Esophagus muscularis mucosa (tissue), 4 donors: ENCODE results near the gene IFNA4. TPM values are rescaled to one million over a fixed set of nuclear protein-coding genes. Genes with fewer than 3 reads are reported as not detected.
"Not testable (repeated sequence)": the region's sequence is repeated elsewhere in the genome, so short reads cannot be mapped to it uniquely, and the experiment has no call there.

Experiments used
- DNase-seq: peaks from one replicate; pipeline ENCODE4 v3.0.0-alpha.2; 2017; ENCODE audit errors: extremely low spot score
- H3K27ac ChIP-seq, 4 donors: fragments of 200-600 bp; sonication (generic); replicated peaks in 1 of 4; 1 replicate in 3 of 4; 2 replicates in 1 of 4; pipeline ENCODE4 v1.5.1; 2016 to 2019; ENCODE audit warnings: mild to moderate bottlenecking in 1 of 4
- H3K27me3 ChIP-seq, 4 donors: fragments of 200-600 bp; sonication (generic); one replicate each; pipeline versions ENCODE4 v1.5.1 to v1.6.0; 2016 to 2019
- H3K36me3 ChIP-seq, 4 donors: fragments of 200-600 bp; sonication (generic); one replicate each; pipeline ENCODE4 v1.5.1; 2016 to 2019
- H3K4me1 ChIP-seq, 4 donors: fragments of 200-600 bp; sonication (generic); one replicate each; pipeline ENCODE4 v1.5.1; 2016 to 2019
- H3K4me3 ChIP-seq, 4 donors: fragments of 200-600 bp; sonication (generic); 1 replicate in 2 of 4; 2 replicates in 2 of 4; pipeline ENCODE4 v1.5.1; 2016 to 2019; ENCODE audit warnings: mild to moderate bottlenecking in 4 of 4, moderate library complexity in 1 of 4
- H3K9me3 ChIP-seq, 4 donors: fragments of 200-600 bp; sonication (generic); 1 replicate in 3 of 4; 2 replicates in 1 of 4; pipeline ENCODE4 v1.5.1; 2016 to 2019
- EP300 ChIP-seq: sonication (generic); formaldehyde crosslinking; IDR thresholded peaks from one replicate; pipeline ENCODE4 v1.6.1; 2017; ENCODE audit warnings: antibody characterized with exemption
- POLR2A ChIP-seq: fragments of 450-650 bp; IDR thresholded peaks from one replicate; pipeline ENCODE4 v1.6.1; 2017; ENCODE audit warnings: antibody characterized with exemption, moderate library complexity, mild to moderate bottlenecking, low read depth
- POLR2AphosphoS5 ChIP-seq, 2 donors: sonication (generic); formaldehyde crosslinking; IDR thresholded peaks; one replicate each; pipeline ENCODE4 v1.6.1; 2017; ENCODE audit warnings: antibody characterized with exemption in 2 of 2
- WGBS: methylation state at CpG from one replicate; pipeline ENCODE4 v1.1.5; 2018; 5-methylcytosine and 5-hydroxymethylcytosine counted together
- intact Hi-C: fragments of 100-400 bp; cut with DNase I; formaldehyde crosslinking; loops from one replicate; pipeline ENCODE4 v1.15.1; 2023
- total RNA-seq, 4 donors: library from RNA; depleted of rRNA; stranded (reverse); fragments of >200 nt; gene quantifications; one replicate each; pipeline versions ENCODE4 v1.1.0 to v1.2.1, GENCODE V29; 2016
- TF ChIP-seq, protein P1 (sequence below), 3 experiments: fragments of 200-600 bp in 2 of 3; fragments of 450-650 bp in 1 of 3; sonication (generic) in 2 of 3; IDR thresholded peaks; one replicate each; pipeline ENCODE4 v1.5.1; 2017 to 2019; ENCODE audit warnings: antibody characterized with exemption in 3 of 3, mild to moderate bottlenecking in 2 of 3, moderate library complexity in 1 of 3

Gene IFNA4
- total RNA-seq, 4 donors from 2014 or later = not detected

DNA sequence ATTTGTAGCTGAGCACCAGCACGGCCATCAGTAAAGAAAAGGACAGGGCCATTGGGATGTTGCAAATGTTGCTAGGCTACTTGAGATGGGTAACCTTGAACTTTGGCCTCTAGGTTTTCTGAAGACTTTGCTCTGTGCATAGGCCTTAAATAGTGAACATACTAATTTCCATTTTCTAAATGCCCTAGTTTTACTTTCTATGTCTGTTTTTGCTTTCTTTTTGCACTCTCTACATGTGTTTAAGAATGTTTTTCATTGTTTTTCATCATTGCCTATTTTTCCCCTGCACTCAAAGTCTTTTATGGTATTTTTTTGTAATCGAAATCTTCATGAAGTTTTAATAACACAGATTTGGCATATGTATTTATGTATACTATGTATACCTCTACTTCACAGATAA, 40.7 kb upstream of the IFNA4 start, which contains the start of gene IFNA17:
TSS of gene IFNA17 (minus strand) at position 101 of the 400 bp plus-strand sequence. CDS start at position 52, 49 bp downstream.
- H3K4me1 ChIP-seq = no peaks in the 10 kb centered on the region
- H3K9me3 ChIP-seq = no peaks in the 10 kb centered on the region
- no peak for DNase-seq
- H3K27me3 ChIP-seq = no peaks in the 10 kb centered on the region
- H3K4me3 ChIP-seq = no peak within 1 kb of the TSS
- intact Hi-C loops = no loop called here
- 88% methylated on average over 2 of the region's 2 CpGs for WGBS
- no peaks in the 10 kb centered on the region for H3K36me3 ChIP-seq
- TF ChIP-seq, protein P1, sequence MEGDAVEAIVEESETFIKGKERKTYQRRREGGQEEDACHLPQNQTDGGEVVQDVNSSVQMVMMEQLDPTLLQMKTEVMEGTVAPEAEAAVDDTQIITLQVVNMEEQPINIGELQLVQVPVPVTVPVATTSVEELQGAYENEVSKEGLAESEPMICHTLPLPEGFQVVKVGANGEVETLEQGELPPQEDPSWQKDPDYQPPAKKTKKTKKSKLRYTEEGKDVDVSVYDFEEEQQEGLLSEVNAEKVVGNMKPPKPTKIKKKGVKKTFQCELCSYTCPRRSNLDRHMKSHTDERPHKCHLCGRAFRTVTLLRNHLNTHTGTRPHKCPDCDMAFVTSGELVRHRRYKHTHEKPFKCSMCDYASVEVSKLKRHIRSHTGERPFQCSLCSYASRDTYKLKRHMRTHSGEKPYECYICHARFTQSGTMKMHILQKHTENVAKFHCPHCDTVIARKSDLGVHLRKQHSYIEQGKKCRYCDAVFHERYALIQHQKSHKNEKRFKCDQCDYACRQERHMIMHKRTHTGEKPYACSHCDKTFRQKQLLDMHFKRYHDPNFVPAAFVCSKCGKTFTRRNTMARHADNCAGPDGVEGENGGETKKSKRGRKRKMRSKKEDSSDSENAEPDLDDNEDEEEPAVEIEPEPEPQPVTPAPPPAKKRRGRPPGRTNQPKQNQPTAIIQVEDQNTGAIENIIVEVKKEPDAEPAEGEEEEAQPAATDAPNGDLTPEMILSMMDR (IDR thresholded peaks at IDR 0.05) = no peak
- no peak for TF ChIP-seq EP300
- no peak for TF ChIP-seq POLR2A
- TF ChIP-seq POLR2AphosphoS5 (IDR thresholded peaks at IDR 0.05) = no peak
- H3K27ac ChIP-seq = no peak within 1 kb of the TSS

DNA sequence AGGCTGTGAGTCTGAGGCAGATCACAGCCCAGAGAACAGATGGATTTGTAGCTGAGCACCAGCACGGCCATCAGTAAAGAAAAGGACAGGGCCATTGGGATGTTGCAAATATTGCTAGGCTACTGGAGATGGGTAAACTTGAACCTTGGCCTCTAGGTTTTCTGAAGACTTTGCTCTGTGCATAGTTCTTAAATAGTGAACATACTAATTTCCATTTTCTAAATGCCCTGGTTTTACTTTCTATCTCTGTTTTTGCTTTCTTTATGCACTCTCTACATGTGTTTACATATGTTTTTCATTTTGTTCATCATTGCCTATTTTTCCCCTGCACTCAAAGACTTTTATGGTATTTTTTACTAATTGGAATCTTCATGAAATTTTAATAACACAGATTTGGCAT, 29.8 kb upstream of the IFNA4 start, which contains the start of gene IFNA16:
TSS of gene IFNA16 (minus strand) at position 101 of the 400 bp plus-strand sequence. CDS start at position 95, 6 bp downstream.
- H3K4me1 ChIP-seq, H3K9me3 ChIP-seq, H3K27ac ChIP-seq, H3K27me3 ChIP-seq, H3K4me3 ChIP-seq, DNase-seq, H3K36me3 ChIP-seq, intact Hi-C loops: not testable (repeated sequence)
- 86% methylated on average over 1 of the region's 1 CpG for WGBS

GRCh38 chr9:21213411-21214326, 26.3 kb upstream of the IFNA4 start:
- H3K27ac ChIP-seq, H3K4me1 ChIP-seq, H3K9me3 ChIP-seq, DNase-seq, H3K4me3 ChIP-seq, H3K36me3 ChIP-seq, H3K27me3 ChIP-seq, intact Hi-C loops: not testable (repeated sequence)
- 51% methylated on average over 5 of the region's 5 CpGs for WGBS
- TF ChIP-seq, protein P1 (IDR thresholded peaks at IDR 0.05) = peak in 2 of 3 experiments; percentile 10 to 19

DNA sequence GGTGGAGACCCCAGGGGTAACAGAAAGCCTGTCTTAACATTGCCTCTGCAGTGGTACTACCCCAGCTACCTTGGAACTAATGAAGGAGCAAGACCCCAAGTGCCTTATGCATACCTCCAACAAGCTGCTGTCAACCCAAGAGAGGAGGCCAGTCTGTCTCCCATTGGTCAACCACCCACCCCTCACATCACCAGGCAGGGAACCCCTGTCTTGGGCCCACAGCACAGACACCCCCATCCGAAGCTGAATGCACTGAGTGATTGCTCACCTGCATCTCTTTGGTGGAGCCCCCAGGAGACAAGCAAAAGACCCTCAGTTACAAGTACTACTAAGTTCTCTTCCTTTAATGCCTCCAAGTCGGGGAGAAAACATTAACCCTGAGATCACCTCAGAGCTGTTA, 24.8 kb upstream of the IFNA4 start:
- H3K9me3 ChIP-seq, H3K4me3 ChIP-seq, DNase-seq, H3K27me3 ChIP-seq, intact Hi-C loops, H3K27ac ChIP-seq, H3K36me3 ChIP-seq, H3K4me1 ChIP-seq: not testable (repeated sequence)
- 83% methylated on average over 1 of the region's 2 CpGs for WGBS

GRCh38 chr9:21210782-21211181, 23.4 kb upstream of the IFNA4 start:
- H3K4me1 ChIP-seq, H3K4me3 ChIP-seq, H3K9me3 ChIP-seq, DNase-seq, H3K27me3 ChIP-seq, H3K27ac ChIP-seq, H3K36me3 ChIP-seq, intact Hi-C loops: not testable (repeated sequence)
- WGBS = 88% methylated on average over 2 of the region's 2 CpGs

- no peak overlapping the region for H3K27ac ChIP-seq
- no peaks in the 10 kb centered on the region for H3K36me3 ChIP-seq
- no peak for DNase-seq
- no peaks in the 10 kb centered on the region for H3K27me3 ChIP-seq
- H3K4me1 ChIP-seq = no peaks in the 10 kb centered on the region
- H3K4me3 ChIP-seq = no peak overlapping the region
- 86% methylated on average over 2 of the region's 7 CpGs for WGBS
- no peaks in the 10 kb centered on the region for H3K9me3 ChIP-seq
- TF ChIP-seq, protein P1 (IDR thresholded peaks at IDR 0.05) = no peak
- TF ChIP-seq POLR2A = no peak
- TF ChIP-seq POLR2AphosphoS5 (IDR thresholded peaks at IDR 0.05) = no peak
- no peak for TF ChIP-seq EP300
- intact Hi-C loops = no loop called here
These were observed 22.9 kb upstream of the IFNA4 start for GRCh38 chr9:21210311-21210710.

DNA sequence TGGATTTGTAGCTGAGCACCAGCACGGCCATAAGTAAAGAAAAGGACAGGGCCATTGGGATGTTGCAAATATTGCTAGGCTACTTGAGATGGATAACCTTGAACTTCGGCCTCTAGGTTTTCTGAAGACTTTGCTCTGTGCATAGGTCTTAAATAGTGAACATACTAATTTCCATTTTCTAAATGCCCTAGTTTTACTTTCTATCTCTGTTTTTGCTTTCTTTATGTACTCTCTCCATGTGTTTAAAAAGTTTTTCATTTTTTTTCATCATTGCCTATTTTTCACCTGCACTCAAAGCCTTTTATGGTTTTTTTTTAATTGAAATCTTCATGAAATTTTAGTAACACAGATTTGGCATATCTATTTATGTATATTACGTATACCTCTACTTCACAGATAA, 19.7 kb upstream of the IFNA4 start, which contains the start of gene IFNA10:
TSS of gene IFNA10 (minus strand) at position 101 of the 400 bp plus-strand sequence. CDS start at position 55, 46 bp downstream.
- H3K4me1 ChIP-seq, H3K36me3 ChIP-seq, H3K4me3 ChIP-seq, intact Hi-C loops, H3K27me3 ChIP-seq, H3K9me3 ChIP-seq, H3K27ac ChIP-seq, DNase-seq: not testable (repeated sequence)
- 91% methylated on average over 3 of the region's 3 CpGs for WGBS
